ENCODE data around the gene GLYR1. TPM values are rescaled to one million over a fixed set of nuclear protein-coding genes. Genes with fewer than 3 reads are reported as not detected.

The GLYR1 gene
- total and polyA plus RNA-seq, 2 donors (not counting 3 experiments of a cell fraction or from before 2014, with no cell fraction given), result 47.9 to 107 TPM

GRCh38 chr16:4847774-4848587 lies 893 bp upstream of the GLYR1 start:
- Histone ChIP-seq H2AFZ (ENCODE audit: low read depth, low read length) (peak overlapping the region; percentile 59), H3K79me2 (ENCODE audit: control insufficient read depth, insufficient read depth, low read length) (peaks cover 81% of the 10 kb centered on the region), H3K9me3 (replicated peaks; ENCODE audit: control insufficient read depth, insufficient read depth, low read length) (no peaks in the 10 kb centered on the region), H3K4me3 (replicated peaks in 1 of 3; ENCODE audit: insufficient read depth in 1 of 3, low read depth in 1 of 3, low read length in 3 of 3) (peak overlapping the region; percentile 86 to 96 (median 86)), H3K9me1 (replicated peaks; ENCODE audit: control insufficient read depth, extremely low read depth, insufficient read depth, low read length) (no peaks in the 10 kb centered on the region), H3K27ac (ENCODE audit: insufficient read depth, low read depth, low read length) (peak overlapping the region; percentile 84), H3K4me1 (ENCODE audit: control insufficient read depth, extremely low read depth, insufficient read depth, low read length) (peaks cover 48% of the 10 kb centered on the region), H3K36me3 (ENCODE audit: control insufficient read depth in 2 of 2, extremely low read depth in 1 of 2, insufficient read depth in 2 of 2, low read length in 2 of 2) (peaks cover 7 to 9% of the 10 kb centered on the region in 2 experiments), H3K9ac (replicated peaks; ENCODE audit: extremely low read depth, insufficient read depth, low read length) (peak overlapping the region; percentile 90), H3K4me2 (ENCODE audit: insufficient read depth, low read length) (peak overlapping the region; percentile 80), H3K27me3 (ENCODE audit: control insufficient read depth in 2 of 2, insufficient read depth in 2 of 2, low read length in 2 of 2) (no peaks in the 10 kb centered on the region), H4K20me1 (replicated peaks; ENCODE audit: control insufficient read depth, extremely low read depth, insufficient read depth, low read length) (peaks cover 4% of the 10 kb centered on the region)
- TF ChIP-seq JUN (IDR thresholded peaks at IDR 0.05; ENCODE audit: borderline replicate concordance, insufficient read depth, insufficient read length, low read depth) (no peak), POLR2AphosphoS5 (IDR thresholded peaks at IDR 0.05; ENCODE audit: insufficient read depth, low read depth, low read length) (no peak), CTCF (IDR thresholded peaks at IDR 0.05; ENCODE audit: extremely low read depth in 1 of 2, insufficient read depth in 1 of 2, low read depth in 1 of 2, low read length in 2 of 2) (no peak), FOS (IDR thresholded peaks at IDR 0.05; ENCODE audit: borderline replicate concordance, insufficient read depth, low read length) (peak; percentile 8), MYC (IDR thresholded peaks at IDR 0.05; ENCODE audit: low read depth, low read length) (no peak)
- POLR2A ChIA-PET, result no interaction called here
- intact Hi-C loops (cut with micrococcal nuclease), result loop anchor here (1.0 to 2.0 kb wide), 4 partner anchors 45 to 231 kb away; no protein-coding TSS in a partner anchor
- dilution Hi-C loops (cut with MboI; ENCODE audit: extremely low pct_ligation_motif_present, low sequenced_read_pairs), result no loop called here
- FAIRE-seq (peak; percentile 84), DNase-seq (ENCODE audit: low read depth, low spot score) (peak; percentile 82)
- TSS peak; percentile 36 for BruUV-seq (replicated peaks)
- CTCF ChIA-PET, result interaction anchor here (1.0 to 2.4 kb wide), 2 partner anchors 12 to 108 kb away, joined by 4 to 7 read pairs; no protein-coding TSS in a partner anchor

All from endothelial cell of umbilical vein (primary cell).